ENCODE data around the gene EPHA2.

GRCh38 chr1:16081636-16082035 lies 74.2 kb downstream of the EPHA2 start:
- TF ChIP-seq, protein P1, sequence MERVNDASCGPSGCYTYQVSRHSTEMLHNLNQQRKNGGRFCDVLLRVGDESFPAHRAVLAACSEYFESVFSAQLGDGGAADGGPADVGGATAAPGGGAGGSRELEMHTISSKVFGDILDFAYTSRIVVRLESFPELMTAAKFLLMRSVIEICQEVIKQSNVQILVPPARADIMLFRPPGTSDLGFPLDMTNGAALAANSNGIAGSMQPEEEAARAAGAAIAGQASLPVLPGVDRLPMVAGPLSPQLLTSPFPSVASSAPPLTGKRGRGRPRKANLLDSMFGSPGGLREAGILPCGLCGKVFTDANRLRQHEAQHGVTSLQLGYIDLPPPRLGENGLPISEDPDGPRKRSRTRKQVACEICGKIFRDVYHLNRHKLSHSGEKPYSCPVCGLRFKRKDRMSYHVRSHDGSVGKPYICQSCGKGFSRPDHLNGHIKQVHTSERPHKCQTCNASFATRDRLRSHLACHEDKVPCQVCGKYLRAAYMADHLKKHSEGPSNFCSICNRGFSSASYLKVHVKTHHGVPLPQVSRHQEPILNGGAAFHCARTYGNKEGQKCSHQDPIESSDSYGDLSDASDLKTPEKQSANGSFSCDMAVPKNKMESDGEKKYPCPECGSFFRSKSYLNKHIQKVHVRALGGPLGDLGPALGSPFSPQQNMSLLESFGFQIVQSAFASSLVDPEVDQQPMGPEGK (CRISPR knock-in tag; IDR thresholded peaks at IDR 0.05; ENCODE audit: borderline replicate concordance) = no peak
- TF ChIP-seq, protein P2, sequence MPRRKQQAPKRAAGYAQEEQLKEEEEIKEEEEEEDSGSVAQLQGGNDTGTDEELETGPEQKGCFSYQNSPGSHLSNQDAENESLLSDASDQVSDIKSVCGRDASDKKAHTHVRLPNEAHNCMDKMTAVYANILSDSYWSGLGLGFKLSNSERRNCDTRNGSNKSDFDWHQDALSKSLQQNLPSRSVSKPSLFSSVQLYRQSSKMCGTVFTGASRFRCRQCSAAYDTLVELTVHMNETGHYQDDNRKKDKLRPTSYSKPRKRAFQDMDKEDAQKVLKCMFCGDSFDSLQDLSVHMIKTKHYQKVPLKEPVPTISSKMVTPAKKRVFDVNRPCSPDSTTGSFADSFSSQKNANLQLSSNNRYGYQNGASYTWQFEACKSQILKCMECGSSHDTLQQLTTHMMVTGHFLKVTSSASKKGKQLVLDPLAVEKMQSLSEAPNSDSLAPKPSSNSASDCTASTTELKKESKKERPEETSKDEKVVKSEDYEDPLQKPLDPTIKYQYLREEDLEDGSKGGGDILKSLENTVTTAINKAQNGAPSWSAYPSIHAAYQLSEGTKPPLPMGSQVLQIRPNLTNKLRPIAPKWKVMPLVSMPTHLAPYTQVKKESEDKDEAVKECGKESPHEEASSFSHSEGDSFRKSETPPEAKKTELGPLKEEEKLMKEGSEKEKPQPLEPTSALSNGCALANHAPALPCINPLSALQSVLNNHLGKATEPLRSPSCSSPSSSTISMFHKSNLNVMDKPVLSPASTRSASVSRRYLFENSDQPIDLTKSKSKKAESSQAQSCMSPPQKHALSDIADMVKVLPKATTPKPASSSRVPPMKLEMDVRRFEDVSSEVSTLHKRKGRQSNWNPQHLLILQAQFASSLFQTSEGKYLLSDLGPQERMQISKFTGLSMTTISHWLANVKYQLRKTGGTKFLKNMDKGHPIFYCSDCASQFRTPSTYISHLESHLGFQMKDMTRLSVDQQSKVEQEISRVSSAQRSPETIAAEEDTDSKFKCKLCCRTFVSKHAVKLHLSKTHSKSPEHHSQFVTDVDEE (CRISPR knock-in tag; IDR thresholded peaks at IDR 0.05) = no peak
- TF ChIP-seq ESRRG (CRISPR knock-in tag; IDR thresholded peaks at IDR 0.05) (no peak), ZNF8 (CRISPR knock-in tag; IDR thresholded peaks at IDR 0.05) (no peak)

All from SK-N-SH treated with all-trans-retinoic acid at 6 μM for 48 hours (cell line).